Endothelial cell of umbilical vein (primary cell): ENCODE data around the gene CENPP.

Experiments used
- CTCF ChIP-seq, 2 donors: IDR thresholded peaks; 1 replicate in 1 of 2; 2 replicates in 1 of 2; pipeline ENCODE4 v1.5.1; 2011; ENCODE audit warnings: low read length in 2 of 2, mild to moderate bottlenecking in 2 of 2, moderate library complexity in 2 of 2, control low read depth in 1 of 2, inconsistent platforms in 1 of 2, low read depth in 1 of 2; ENCODE audit not compliant: insufficient read depth in 1 of 2; ENCODE audit errors: extremely low read depth in 1 of 2
- EZH2 ChIP-seq: IDR thresholded peaks from 2 replicates; pipeline ENCODE4 v1.6.1; 2012; ENCODE audit warnings: borderline replicate concordance, low read depth, mild to moderate bottlenecking, moderate library complexity, low read length, inconsistent platforms; ENCODE audit not compliant: severe bottlenecking
- FOS ChIP-seq: IDR thresholded peaks from 2 replicates; pipeline ENCODE4 v1.6.1; 2011; ENCODE audit warnings: mild to moderate bottlenecking, low read length, moderate library complexity, borderline replicate concordance; ENCODE audit not compliant: insufficient read depth
- GATA2 ChIP-seq: IDR thresholded peaks from 2 replicates; pipeline ENCODE4 v1.7.0; 2011; ENCODE audit warnings: low read depth, mild to moderate bottlenecking, moderate library complexity, mixed read lengths, low read length; ENCODE audit not compliant: insufficient read length, insufficient read depth
- MYC ChIP-seq: IDR thresholded peaks from one replicate; pipeline ENCODE4 v1.6.1; 2011; ENCODE audit warnings: mild to moderate bottlenecking, low read depth, low read length
- POLR2A ChIP-seq: IDR thresholded peaks from 2 replicates; pipeline ENCODE4 v1.6.1; 2012; ENCODE audit warnings: low read depth, mild to moderate bottlenecking, control low read depth, low read length
- POLR2AphosphoS5 ChIP-seq: IDR thresholded peaks from 2 replicates; pipeline ENCODE4 v1.6.1; 2012; ENCODE audit warnings: low read depth, mild to moderate bottlenecking, control low read depth, low read length, moderate library complexity; ENCODE audit not compliant: insufficient read depth

- no peak for TF ChIP-seq CTCF (IDR thresholded peaks at IDR 0.05; ENCODE audit: extremely low read depth in 1 of 2, insufficient read depth in 1 of 2, low read depth in 1 of 2, low read length in 2 of 2)
- no peak for TF ChIP-seq POLR2AphosphoS5
- TF ChIP-seq POLR2A: no peak
- no peak for TF ChIP-seq EZH2
- no peak for TF ChIP-seq FOS
- TF ChIP-seq MYC: no peak
- no peak for TF ChIP-seq GATA2
Measured at GRCh38 chr9:92392690-92393089, 66.9 kb downstream of the CENPP start.
